Thoracic aorta (tissue), 2 donors: Measurements from ENCODE around the gene KRT32. TPM values are rescaled to one million over a fixed set of nuclear protein-coding genes. Genes with fewer than 3 reads are reported as not detected.
"Not testable (repeated sequence)": the region's sequence is repeated elsewhere in the genome, so short reads cannot be mapped to it uniquely, and the experiment has no call there.

Experiments used
- ATAC-seq: fragments of 150-250 bp; one replicate; pipeline ENCODE4 v1.8.0; 2017; ENCODE audit warnings: low read depth; ENCODE audit not compliant: insufficient number of reproducible peaks, low FRiP score
- DNase-seq: peaks from one replicate; pipeline ENCODE4 v3.0.0-alpha.2; 2020; ENCODE audit warnings: low spot score
- H3K27ac ChIP-seq, 2 donors: fragments of 200-600 bp; sonication (generic); 1 replicate in 1 of 2; 2 replicates in 1 of 2; pipeline ENCODE4 v1.5.1; 2016; ENCODE audit warnings: mild to moderate bottlenecking in 2 of 2, moderate library complexity in 2 of 2
- H3K27me3 ChIP-seq: fragments of 200-600 bp; sonication (generic); replicated peaks from 2 replicates; pipeline ENCODE4 v1.6.0; 2016; ENCODE audit warnings: mild to moderate bottlenecking; ENCODE audit not compliant: insufficient read depth
- H3K36me3 ChIP-seq: fragments of 200-600 bp; sonication (generic); one replicate; pipeline ENCODE4 v1.5.1; 2016
- H3K4me1 ChIP-seq, 2 donors: fragments of 200-600 bp; sonication (generic); 1 replicate in 1 of 2; 2 replicates in 1 of 2; pipeline versions ENCODE4 v1.5.1 to v1.6.0; 2016; ENCODE audit warnings: low read depth in 2 of 2, mild to moderate bottlenecking in 1 of 2; ENCODE audit not compliant: control insufficient read depth in 1 of 2
- H3K4me3 ChIP-seq: fragments of 200-600 bp; sonication (generic); 2 replicates; pipeline ENCODE4 v1.5.1; 2016; ENCODE audit warnings: mild to moderate bottlenecking
- H3K9me3 ChIP-seq: fragments of 200-600 bp; sonication (generic); 2 replicates; pipeline ENCODE4 v1.5.1; 2016
- total RNA-seq, 2 donors: library from RNA; depleted of rRNA; stranded (reverse); fragments of >200 nt; gene quantifications; one replicate each; pipeline versions ENCODE4 v1.1.0 to v1.2.3, GENCODE V29; 2016
- TF ChIP-seq, protein P1 (sequence below): fragments of 200-600 bp; sonication (generic); IDR thresholded peaks from one replicate; pipeline ENCODE4 v1.5.1; 2019; ENCODE audit warnings: antibody characterized with exemption

Gene KRT32
- total RNA-seq, 2 donors from 2014 or later, result not detected

DNA sequence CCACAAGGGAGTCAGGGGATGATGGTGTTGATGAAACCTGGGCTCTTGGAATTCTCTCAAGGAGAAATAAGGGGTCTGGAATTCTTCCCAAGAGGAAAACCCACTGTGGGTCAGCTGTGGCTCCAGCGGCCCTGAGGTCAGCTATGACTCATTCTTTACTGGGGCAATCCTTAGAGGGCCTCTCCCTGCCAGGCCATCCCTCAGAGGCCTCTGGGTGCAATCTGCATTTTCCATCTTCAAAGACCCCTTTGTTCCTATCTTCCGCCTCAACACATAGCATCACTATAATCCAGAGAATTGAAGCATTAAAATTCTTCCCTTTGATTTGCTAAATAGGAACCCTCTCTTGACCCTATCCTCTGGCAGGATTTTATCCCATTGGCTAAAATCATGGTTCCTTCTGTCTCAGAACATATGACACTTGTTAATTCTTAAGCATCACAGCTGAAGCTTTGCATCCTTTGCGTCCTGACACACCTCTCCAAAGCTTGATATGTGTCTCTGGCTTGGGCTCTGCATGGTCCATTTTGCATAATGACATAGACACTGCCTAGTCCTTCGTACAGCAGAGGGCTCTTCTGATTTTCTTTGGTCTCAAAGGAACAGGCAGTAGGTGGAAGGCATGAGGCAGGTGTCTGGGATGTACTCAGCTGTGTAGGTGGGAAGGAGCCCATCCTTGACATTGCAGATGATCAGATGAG lies 38.4 kb downstream of the KRT32 start:
- H3K4me3 ChIP-seq, result no peak overlapping the region
- no peaks in the 10 kb centered on the region for H3K36me3 ChIP-seq
- H3K4me1 ChIP-seq, result no peaks in the 10 kb centered on the region
- no peaks in the 10 kb centered on the region for H3K27me3 ChIP-seq
- no peak overlapping the region for H3K27ac ChIP-seq
- no peak for ATAC-seq
- H3K9me3 ChIP-seq, result no peaks in the 10 kb centered on the region
- TF ChIP-seq, protein P1, sequence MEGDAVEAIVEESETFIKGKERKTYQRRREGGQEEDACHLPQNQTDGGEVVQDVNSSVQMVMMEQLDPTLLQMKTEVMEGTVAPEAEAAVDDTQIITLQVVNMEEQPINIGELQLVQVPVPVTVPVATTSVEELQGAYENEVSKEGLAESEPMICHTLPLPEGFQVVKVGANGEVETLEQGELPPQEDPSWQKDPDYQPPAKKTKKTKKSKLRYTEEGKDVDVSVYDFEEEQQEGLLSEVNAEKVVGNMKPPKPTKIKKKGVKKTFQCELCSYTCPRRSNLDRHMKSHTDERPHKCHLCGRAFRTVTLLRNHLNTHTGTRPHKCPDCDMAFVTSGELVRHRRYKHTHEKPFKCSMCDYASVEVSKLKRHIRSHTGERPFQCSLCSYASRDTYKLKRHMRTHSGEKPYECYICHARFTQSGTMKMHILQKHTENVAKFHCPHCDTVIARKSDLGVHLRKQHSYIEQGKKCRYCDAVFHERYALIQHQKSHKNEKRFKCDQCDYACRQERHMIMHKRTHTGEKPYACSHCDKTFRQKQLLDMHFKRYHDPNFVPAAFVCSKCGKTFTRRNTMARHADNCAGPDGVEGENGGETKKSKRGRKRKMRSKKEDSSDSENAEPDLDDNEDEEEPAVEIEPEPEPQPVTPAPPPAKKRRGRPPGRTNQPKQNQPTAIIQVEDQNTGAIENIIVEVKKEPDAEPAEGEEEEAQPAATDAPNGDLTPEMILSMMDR, result no peak
- no peak for DNase-seq

DNA sequence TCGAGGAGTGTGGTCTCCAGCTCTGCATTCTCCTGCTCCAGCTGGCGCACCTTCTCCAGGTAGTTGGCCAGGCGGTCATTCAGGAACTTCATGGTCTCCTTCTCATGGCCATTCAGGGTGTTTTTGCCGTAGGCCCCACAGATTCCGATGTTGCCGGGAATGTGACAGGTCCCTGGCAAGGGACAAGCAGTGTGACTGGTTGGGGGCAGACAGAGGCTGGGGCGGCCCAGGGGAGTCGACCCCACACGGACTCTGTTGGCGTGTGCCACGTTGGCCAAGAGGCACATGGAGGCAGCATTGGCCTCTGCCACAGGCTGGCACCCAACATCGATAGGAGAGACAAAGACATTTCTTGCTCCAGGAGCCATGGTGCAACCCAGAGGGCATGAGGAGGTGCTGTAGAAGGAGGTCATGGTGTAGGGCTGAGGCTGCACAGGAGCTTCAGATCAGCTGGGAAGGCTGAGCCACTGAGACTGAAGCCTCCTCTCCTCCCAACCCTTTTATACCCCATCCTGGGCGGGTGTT lies 43.0 kb downstream of the KRT32 start, which contains the start of gene KRT37:
KRT37 (minus strand) TSS at position 475 of the 525 bp plus-strand sequence; CDS start at position 413, 62 bp downstream.
- TF ChIP-seq, protein P1, result no peak
- DNase-seq (no peak), ATAC-seq (no peak)
- no peak within 1 kb of the TSS for H3K27ac ChIP-seq
- no peak within 1 kb of the TSS for H3K4me3 ChIP-seq
- H3K27me3 ChIP-seq, result no peaks in the 10 kb centered on the region
- no peaks in the 10 kb centered on the region for H3K36me3 ChIP-seq
- H3K4me1 ChIP-seq, result no peaks in the 10 kb centered on the region
- H3K9me3 ChIP-seq, result no peaks in the 10 kb centered on the region

- not testable (repeated sequence) for DNase-seq, H3K36me3 ChIP-seq, H3K27ac ChIP-seq, H3K4me3 ChIP-seq, ATAC-seq, H3K9me3 ChIP-seq, H3K27me3 ChIP-seq, H3K4me1 ChIP-seq
These were observed 44.6 kb downstream of the KRT32 start for GRCh38 chr17:41422586-41422985.

DNA sequence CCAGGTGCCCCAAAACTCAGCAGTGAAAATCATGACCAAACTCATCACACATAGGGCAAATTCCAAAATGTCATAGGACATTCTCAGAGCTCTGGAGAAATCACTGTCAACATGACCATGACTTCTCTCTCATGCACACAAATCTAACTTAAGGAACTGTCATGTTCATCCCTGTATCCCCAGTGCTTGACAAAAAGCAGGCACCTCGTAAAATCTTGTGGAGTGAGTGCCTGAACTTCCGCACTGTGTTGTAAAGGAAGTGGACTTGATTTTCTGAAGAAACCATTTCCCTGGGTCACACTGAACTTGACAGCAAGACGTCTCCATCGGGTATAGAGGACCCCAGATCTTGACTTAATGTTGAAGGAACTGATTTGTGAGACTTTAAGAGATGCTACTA lies 45.6 kb downstream of the KRT32 start:
- DNase-seq, result no peak
- no peaks in the 10 kb centered on the region for H3K27me3 ChIP-seq
- no peak overlapping the region for H3K4me3 ChIP-seq
- H3K27ac ChIP-seq, result no peak overlapping the region
- peaks cover under 1 to 13% of the 10 kb centered on the region in 2 donors for H3K4me1 ChIP-seq
- H3K9me3 ChIP-seq, result no peaks in the 10 kb centered on the region
- no peaks in the 10 kb centered on the region for H3K36me3 ChIP-seq
- ATAC-seq, result no peak
- TF ChIP-seq, protein P1, result no peak

DNA sequence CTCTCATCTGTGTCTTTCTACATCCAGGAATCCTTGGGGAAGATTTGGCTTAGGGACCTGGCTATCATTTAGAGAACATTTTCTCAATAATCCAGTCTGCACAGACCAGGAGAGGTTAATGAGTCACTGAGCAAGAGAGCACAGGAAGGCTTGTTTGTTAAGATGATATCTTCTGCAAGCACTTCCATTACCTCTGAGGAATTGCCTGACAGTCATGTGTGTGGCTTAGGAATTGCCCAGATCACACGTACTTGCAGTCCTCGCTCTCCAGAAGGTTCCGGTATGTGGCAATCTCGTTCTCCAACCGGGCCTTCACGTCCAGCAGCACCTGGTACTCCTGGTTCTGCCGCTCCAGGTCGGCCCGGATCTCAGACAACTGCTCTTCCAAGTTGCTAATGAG lies 46.1 kb downstream of the KRT32 start:
- Histone ChIP-seq H3K27ac (no peak overlapping the region), H3K9me3 (no peaks in the 10 kb centered on the region), H3K4me1 (peaks cover 6 to 18% of the 10 kb centered on the region in 2 donors), H3K4me3 (no peak overlapping the region), H3K27me3 (no peaks in the 10 kb centered on the region), H3K36me3 (no peaks in the 10 kb centered on the region)
- no peak for ATAC-seq
- no peak for DNase-seq
- TF ChIP-seq, protein P1, result no peak
